ENCODE data around the gene MRAS.
"Not testable (repeated sequence)": the region's sequence is repeated elsewhere in the genome, so short reads cannot be mapped to it uniquely, and the experiment has no call there.

The MRAS gene

GRCh38 chr3:138369151-138369900 is 20.9 kb downstream of the MRAS start:
- no peak for DNase-seq

- no peak for DNase-seq
These were observed 21.9 kb downstream of the MRAS start for GRCh38 chr3:138370321-138370720.

GRCh38 chr3:138371070-138371965 is 22.9 kb downstream of the MRAS start:
- DNase-seq, result no peak

- DNase-seq, result no peak
These were observed 24.8 kb downstream of the MRAS start for GRCh38 chr3:138373087-138373735.

GRCh38 chr3:138373736-138374094 is 25.3 kb downstream of the MRAS start:
- DNase-seq, result no peak

GRCh38 chr3:138374573-138375134 is 26.3 kb downstream of the MRAS start:
- DNase-seq, result no peak

GRCh38 chr3:138375447-138375846 is 27.1 kb downstream of the MRAS start:
- no peak for DNase-seq

- no peak for DNase-seq
These were observed 28.3 kb downstream of the MRAS start for GRCh38 chr3:138376663-138377062.

- not testable (repeated sequence) for DNase-seq
These were observed 28.8 kb downstream of the MRAS start for GRCh38 chr3:138377212-138377611.

- no peak for DNase-seq
These were observed 29.4 kb downstream of the MRAS start for GRCh38 chr3:138377804-138378203.

- DNase-seq, result no peak
These were observed 30.0 kb downstream of the MRAS start for GRCh38 chr3:138378331-138378730.

- DNase-seq, result no peak
These were observed 30.6 kb downstream of the MRAS start for GRCh38 chr3:138378990-138379389.

GRCh38 chr3:138381413-138381901 is 33.1 kb downstream of the MRAS start:
- DNase-seq, result no peak

- no peak for DNase-seq
These were observed 33.8 kb downstream of the MRAS start for GRCh38 chr3:138381950-138382715.

- DNase-seq, result no peak
These were observed 35.5 kb downstream of the MRAS start for GRCh38 chr3:138383715-138384465.

GRCh38 chr3:138384531-138384930 is 36.2 kb downstream of the MRAS start:
- DNase-seq, result no peak

GRCh38 chr3:138384976-138385375 is 36.6 kb downstream of the MRAS start:
- DNase-seq, result no peak

GRCh38 chr3:138389144-138389601 is 40.8 kb downstream of the MRAS start:
- DNase-seq, result no peak

GRCh38 chr3:138389841-138390581 is 41.6 kb downstream of the MRAS start:
- DNase-seq, result no peak

- DNase-seq, result no peak
These were observed 42.2 kb downstream of the MRAS start for GRCh38 chr3:138390582-138390932.

GRCh38 chr3:138394156-138394555 is 45.8 kb downstream of the MRAS start:
- no peak for DNase-seq

Measured in NCI-H526 treated with DMSO at 0.1 percent for 48 hours (cell line).